Activated CD8-positive, alpha-beta memory T cell treated with anti-CD3 and anti-CD28 coated beads, Interleukin-2, amount 50 U/mL, for 48 hours (primary cell): Measurements from ENCODE around the gene TP53AIP1.

Experiments
- DNase-seq: peaks from one replicate; pipeline ENCODE4 v3.0.0-alpha.2; 2020

TP53AIP1 gene

GRCh38 chr11:128888034-128888985, 54.4 kb downstream of the TP53AIP1 start:
- peak; percentile 13 for DNase-seq

DNA sequence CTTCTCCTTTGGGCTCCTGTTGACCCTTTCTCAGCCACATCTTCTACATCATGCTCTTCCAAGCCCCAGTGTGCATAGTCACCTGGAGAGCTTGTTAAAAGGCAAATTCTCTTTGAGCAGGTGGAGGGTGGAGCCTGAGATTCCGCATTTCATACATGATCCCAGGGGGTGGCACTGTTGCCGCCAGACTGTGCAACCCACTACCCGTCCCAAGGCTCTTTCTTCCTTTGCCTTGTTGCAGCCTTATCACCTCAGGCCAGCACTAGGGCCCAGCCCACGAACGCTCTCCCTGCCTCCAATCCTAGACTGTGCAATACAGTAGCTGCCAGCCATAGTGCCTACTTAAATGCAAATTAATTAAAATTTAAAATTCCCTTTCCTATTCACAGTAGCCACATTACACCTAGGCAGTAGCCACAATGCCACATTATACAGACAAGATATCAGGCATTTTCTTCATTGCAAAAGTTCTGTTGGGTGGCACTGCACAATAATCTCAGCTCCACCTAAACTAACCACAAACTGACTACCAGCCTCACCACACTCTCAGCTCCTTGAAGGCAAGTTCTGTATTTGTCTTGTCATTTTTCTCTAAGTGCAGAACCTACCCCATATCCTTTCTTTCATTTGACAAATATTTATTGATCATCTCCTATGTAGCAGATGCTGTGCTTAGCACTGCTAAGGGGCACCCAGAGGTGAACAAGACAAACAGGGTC, 56.1 kb downstream of the TP53AIP1 start:
- DNase-seq = peak; percentile 34
